Mucosa of stomach (tissue), 1 donor: Measurements from ENCODE around the gene B4GALNT1.

Experiments
- H3K27me3 ChIP-seq: one replicate; pipeline ENCODE4 v1.7.0; 2013; ENCODE audit warnings: mild to moderate bottlenecking, low read length; ENCODE audit not compliant: control insufficient read depth, insufficient read depth
- H3K36me3 ChIP-seq: one replicate; pipeline ENCODE4 v1.7.0; 2013; ENCODE audit warnings: low read length; ENCODE audit not compliant: control insufficient read depth, insufficient read depth
- H3K4me1 ChIP-seq: one replicate; pipeline ENCODE4 v1.7.0; 2013; ENCODE audit warnings: mild to moderate bottlenecking, low read length; ENCODE audit not compliant: control insufficient read depth, insufficient read depth
- H3K4me3 ChIP-seq: one replicate; pipeline ENCODE4 v1.7.0; 2013; ENCODE audit warnings: low read length
- H3K9ac ChIP-seq: one replicate; pipeline ENCODE4 v1.7.0; 2013; ENCODE audit warnings: mild to moderate bottlenecking, low read length, moderate library complexity
- H3K9me3 ChIP-seq: one replicate; pipeline ENCODE4 v1.7.0; 2013; ENCODE audit warnings: mild to moderate bottlenecking, low read length, moderate library complexity; ENCODE audit not compliant: control insufficient read depth
- donor health status: Pancreatic carcinoma.

B4GALNT1 gene

GRCh38 chr12:57615637-57616036, 17.4 kb downstream of the B4GALNT1 start:
- Histone ChIP-seq H3K9me3 (no peaks in the 10 kb centered on the region), H3K27me3 (peaks cover 89% of the 10 kb centered on the region), H3K4me1 (peaks cover 17% of the 10 kb centered on the region), H3K4me3 (no peak overlapping the region), H3K9ac (no peak overlapping the region), H3K36me3 (no peaks in the 10 kb centered on the region)

- Histone ChIP-seq H3K4me1 (peaks cover 21% of the 10 kb centered on the region), H3K9me3 (no peaks in the 10 kb centered on the region), H3K9ac (no peak overlapping the region), H3K27me3 (peaks cover 89% of the 10 kb centered on the region), H3K4me3 (no peak overlapping the region), H3K36me3 (no peaks in the 10 kb centered on the region)
Observed at GRCh38 chr12:57614948-57615500, 18.0 kb downstream of the B4GALNT1 start.

- Histone ChIP-seq H3K36me3 (no peaks in the 10 kb centered on the region), H3K4me3 (no peak overlapping the region), H3K9ac (no peak overlapping the region), H3K9me3 (no peaks in the 10 kb centered on the region), H3K27me3 (peaks cover 83% of the 10 kb centered on the region), H3K4me1 (peaks cover 15% of the 10 kb centered on the region)
Observed at GRCh38 chr12:57614178-57614947, 18.6 kb downstream of the B4GALNT1 start.

- no peak overlapping the region for H3K4me3 ChIP-seq
- H3K9me3 ChIP-seq: no peaks in the 10 kb centered on the region
- H3K27me3 ChIP-seq: peaks cover 75% of the 10 kb centered on the region
- no peak overlapping the region for H3K9ac ChIP-seq
- H3K4me1 ChIP-seq: peaks cover 12% of the 10 kb centered on the region
- H3K36me3 ChIP-seq: no peaks in the 10 kb centered on the region
Observed at GRCh38 chr12:57613427-57614109, 19.4 kb downstream of the B4GALNT1 start.

- Histone ChIP-seq H3K27me3 (peaks cover 68% of the 10 kb centered on the region), H3K4me3 (no peak overlapping the region), H3K36me3 (no peaks in the 10 kb centered on the region), H3K9ac (no peak overlapping the region), H3K9me3 (no peaks in the 10 kb centered on the region), H3K4me1 (peaks cover 12% of the 10 kb centered on the region)
Observed at GRCh38 chr12:57612711-57613426, 20.1 kb downstream of the B4GALNT1 start.

GRCh38 chr12:57611827-57612710, 20.9 kb downstream of the B4GALNT1 start:
- no peaks in the 10 kb centered on the region for H3K9me3 ChIP-seq
- H3K27me3 ChIP-seq: peaks cover 61% of the 10 kb centered on the region
- H3K4me3 ChIP-seq: no peak overlapping the region
- H3K36me3 ChIP-seq: no peaks in the 10 kb centered on the region
- peak overlapping the region; percentile 15 for H3K9ac ChIP-seq
- peaks cover 12% of the 10 kb centered on the region for H3K4me1 ChIP-seq

GRCh38 chr12:57611108-57611826, 21.7 kb downstream of the B4GALNT1 start, which contains the start of gene ARHGEF25:
ARHGEF25 (plus strand) TSS chr12:57611435; CDS start chr12:57611895, 460 bp downstream.
- H3K9me3 ChIP-seq: no peaks in the 10 kb centered on the region
- peaks cover 55% of the 10 kb centered on the region for H3K27me3 ChIP-seq
- H3K9ac ChIP-seq: peak within 1 kb of the TSS; percentile 65
- H3K4me3 ChIP-seq: peak within 1 kb of the TSS; percentile 12
- peaks cover 12% of the 10 kb centered on the region for H3K4me1 ChIP-seq
- H3K36me3 ChIP-seq: no peaks in the 10 kb centered on the region

GRCh38 chr12:57610554-57611107, 22.4 kb downstream of the B4GALNT1 start:
- Histone ChIP-seq H3K27me3 (peaks cover 53% of the 10 kb centered on the region), H3K36me3 (no peaks in the 10 kb centered on the region), H3K4me1 (peaks cover 15% of the 10 kb centered on the region), H3K9me3 (no peaks in the 10 kb centered on the region), H3K9ac (peak overlapping the region; percentile 65), H3K4me3 (peak overlapping the region; percentile 12)

- peak overlapping the region; percentile 12 for H3K4me3 ChIP-seq
- H3K27me3 ChIP-seq: peaks cover 53% of the 10 kb centered on the region
- peak overlapping the region; percentile 56 for H3K9ac ChIP-seq
- H3K36me3 ChIP-seq: no peaks in the 10 kb centered on the region
- peaks cover 21% of the 10 kb centered on the region for H3K4me1 ChIP-seq
- no peaks in the 10 kb centered on the region for H3K9me3 ChIP-seq
Observed at GRCh38 chr12:57609781-57610553, 23.0 kb downstream of the B4GALNT1 start.

- Histone ChIP-seq H3K9ac (no peak overlapping the region), H3K4me1 (peaks cover 25% of the 10 kb centered on the region), H3K4me3 (no peak overlapping the region), H3K9me3 (no peaks in the 10 kb centered on the region), H3K27me3 (peaks cover 46% of the 10 kb centered on the region), H3K36me3 (no peaks in the 10 kb centered on the region)
Observed at GRCh38 chr12:57609101-57609780, 23.8 kb downstream of the B4GALNT1 start.
